NCI-H2196 treated with DMSO at 0.1 percent for 48 hours (cell line): ENCODE results near the gene AGO3.
"Not testable (repeated sequence)": the region's sequence is repeated elsewhere in the genome, so short reads cannot be mapped to it uniquely, and the experiment has no call there.

Experiments
- DNase-seq: peaks from one replicate; lab custom pipeline; 2025; ENCODE audit not compliant: unreplicated experiment; lab: John Stamatoyannopoulos, UW

Gene AGO3

GRCh38 chr1:35930593-35931445 lies at the start of gene AGO3:
Gene AGO3 (plus strand): TSS chr1:35931105. CDS start chr1:35931427, 322 bp downstream.
- peak; percentile 84 for DNase-seq

- DNase-seq: no peak
These were observed 49.0 kb upstream of the AGO3 start for GRCh38 chr1:35881850-35882273.

GRCh38 chr1:35882586-35882944 lies 48.3 kb upstream of the AGO3 start:
- DNase-seq: no peak

- DNase-seq: peak; percentile 85
These were observed 47.8 kb upstream of the AGO3 start, which contains the start of gene AGO1 for GRCh38 chr1:35882945-35883634. Gene AGO1 (plus strand): TSS chr1:35883209. CDS start chr1:35883422, 213 bp downstream.

GRCh38 chr1:35883635-35884101 lies 47.2 kb upstream of the AGO3 start:
- DNase-seq: no peak

- DNase-seq: no peak
These were observed 46.0 kb upstream of the AGO3 start for GRCh38 chr1:35884934-35885333.

GRCh38 chr1:35885961-35886558 lies 44.8 kb upstream of the AGO3 start:
- no peak for DNase-seq

GRCh38 chr1:35886577-35887431 lies 44.1 kb upstream of the AGO3 start:
- DNase-seq: no peak

- no peak for DNase-seq
These were observed 43.4 kb upstream of the AGO3 start for GRCh38 chr1:35887508-35887907.

GRCh38 chr1:35888255-35888654 lies 42.6 kb upstream of the AGO3 start:
- DNase-seq: no peak

- DNase-seq: not testable (repeated sequence)
These were observed 41.9 kb upstream of the AGO3 start for GRCh38 chr1:35888981-35889380.

GRCh38 chr1:35893051-35893879 lies 37.6 kb upstream of the AGO3 start:
- DNase-seq: no peak

GRCh38 chr1:35894183-35894582 lies 36.7 kb upstream of the AGO3 start:
- DNase-seq: no peak

GRCh38 chr1:35894656-35895055 lies 36.2 kb upstream of the AGO3 start:
- DNase-seq: no peak

GRCh38 chr1:35899941-35900340 lies 31.0 kb upstream of the AGO3 start:
- no peak for DNase-seq

GRCh38 chr1:35901235-35901634 lies 29.7 kb upstream of the AGO3 start:
- no peak for DNase-seq

- no peak for DNase-seq
These were observed 28.2 kb upstream of the AGO3 start for GRCh38 chr1:35902671-35903070.

GRCh38 chr1:35914717-35915116 lies 16.2 kb upstream of the AGO3 start:
- DNase-seq: no peak

- no peak for DNase-seq
These were observed 15.2 kb upstream of the AGO3 start for GRCh38 chr1:35915693-35916092.

GRCh38 chr1:35923791-35924221 lies 7.1 kb upstream of the AGO3 start:
- no peak for DNase-seq
